ENCODE data around the gene ATE1.
"Not testable (repeated sequence)": the region's sequence is repeated elsewhere in the genome, so short reads cannot be mapped to it uniquely, and the experiment has no call there.

ATE1 gene

DNA sequence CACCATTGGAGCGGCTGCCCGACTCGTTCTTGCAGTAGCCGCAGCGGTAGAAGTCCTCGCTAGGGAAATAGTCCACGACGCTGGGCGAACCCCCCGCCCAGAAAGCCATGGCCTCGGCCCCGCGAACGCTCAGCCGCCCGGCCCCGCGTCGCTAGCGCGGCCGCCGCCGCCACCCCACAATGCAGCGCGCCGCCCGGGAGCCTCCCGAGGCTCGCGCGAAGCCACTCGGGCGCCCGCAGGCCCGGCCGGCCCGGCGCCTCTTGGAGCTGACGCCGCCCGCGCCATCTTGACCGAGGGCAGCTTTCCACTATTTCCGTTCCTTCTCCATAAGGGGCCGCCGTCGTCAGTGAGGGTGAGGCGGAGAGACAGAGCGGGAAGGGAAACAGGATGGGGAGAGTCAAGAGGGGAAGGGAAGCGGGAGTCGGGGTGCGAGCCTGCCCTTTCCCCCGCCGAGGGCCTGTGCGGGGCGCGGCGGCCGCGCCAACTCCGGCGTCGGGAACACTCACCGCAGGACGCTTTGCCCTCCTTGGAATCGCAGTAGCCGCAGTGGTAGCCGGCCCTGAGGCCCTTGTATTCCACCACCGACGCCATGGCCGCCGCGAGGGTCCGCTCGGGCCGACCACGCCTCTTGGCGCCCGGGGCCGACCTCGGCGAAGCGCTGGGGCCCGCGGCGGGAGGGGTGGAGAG, at the start of gene ATE1:
Gene ATE1 (minus strand): TSS at position 191 of the 687 bp plus-strand sequence. CDS start 82 bp downstream, at position 109.
- in situ Hi-C loops (cut with MboI; ENCODE audit: low sequenced_read_pairs) = no loop called here

DNA sequence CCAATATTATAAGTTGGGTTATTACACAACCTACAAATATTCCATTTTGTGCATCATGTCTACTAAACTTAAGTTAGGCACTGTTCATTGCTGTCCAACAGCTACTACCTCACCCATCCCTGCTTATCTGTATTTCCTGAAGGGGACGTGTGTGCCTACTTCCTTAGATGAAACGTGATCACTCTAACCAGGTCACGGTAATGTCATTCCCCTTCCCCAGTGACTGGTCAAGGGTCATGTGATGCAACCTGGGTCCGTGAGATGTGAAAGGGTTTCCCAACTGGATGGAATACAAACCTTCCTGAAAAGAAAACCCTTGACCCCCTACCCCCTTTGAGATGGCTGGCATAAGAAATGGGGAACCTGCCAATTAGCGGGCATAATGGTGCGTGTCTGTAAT, 48.8 kb upstream of the ATE1 start:
- in situ Hi-C loops (cut with MboI; ENCODE audit: low sequenced_read_pairs) = no loop called here

DNA sequence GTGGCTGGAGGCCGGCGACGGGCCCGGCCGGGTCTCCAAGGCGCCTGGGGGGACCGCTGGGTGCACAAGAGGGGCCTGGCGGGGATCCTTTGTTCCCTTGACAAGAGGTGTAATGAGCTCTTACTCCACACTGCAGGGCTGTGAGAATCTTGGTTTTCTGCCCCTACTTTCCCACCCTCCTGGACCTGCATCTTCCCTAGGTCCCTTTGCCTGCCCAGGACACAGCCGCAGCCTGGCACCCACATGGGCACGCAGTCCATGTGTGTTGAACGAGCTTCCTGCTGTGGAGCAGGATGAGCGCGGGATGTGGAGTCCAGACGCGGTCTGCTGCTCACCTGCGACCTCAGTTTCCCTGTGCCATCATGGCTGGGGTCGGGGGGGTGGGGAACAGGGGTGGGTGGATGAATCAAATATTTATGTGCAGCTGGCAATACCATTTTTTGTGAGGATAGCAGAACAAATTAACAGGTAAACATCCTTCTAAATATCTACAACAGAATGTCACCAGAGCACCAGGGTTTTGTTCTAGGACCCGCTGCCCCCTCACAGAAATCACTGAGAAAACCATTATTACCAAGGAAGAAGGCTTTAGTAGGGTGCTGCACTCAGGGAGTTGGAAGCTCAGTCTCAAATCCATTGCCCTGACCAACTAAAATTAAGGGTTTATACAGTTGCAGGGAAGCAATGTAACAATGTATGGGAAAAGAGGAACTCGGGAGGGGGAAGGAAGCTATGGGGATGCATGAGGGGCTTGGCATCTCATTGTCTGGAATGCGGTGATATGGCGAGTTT, 47.7 kb upstream of the ATE1 start:
- in situ Hi-C loops (cut with MboI; ENCODE audit: low sequenced_read_pairs) = no loop called here

DNA sequence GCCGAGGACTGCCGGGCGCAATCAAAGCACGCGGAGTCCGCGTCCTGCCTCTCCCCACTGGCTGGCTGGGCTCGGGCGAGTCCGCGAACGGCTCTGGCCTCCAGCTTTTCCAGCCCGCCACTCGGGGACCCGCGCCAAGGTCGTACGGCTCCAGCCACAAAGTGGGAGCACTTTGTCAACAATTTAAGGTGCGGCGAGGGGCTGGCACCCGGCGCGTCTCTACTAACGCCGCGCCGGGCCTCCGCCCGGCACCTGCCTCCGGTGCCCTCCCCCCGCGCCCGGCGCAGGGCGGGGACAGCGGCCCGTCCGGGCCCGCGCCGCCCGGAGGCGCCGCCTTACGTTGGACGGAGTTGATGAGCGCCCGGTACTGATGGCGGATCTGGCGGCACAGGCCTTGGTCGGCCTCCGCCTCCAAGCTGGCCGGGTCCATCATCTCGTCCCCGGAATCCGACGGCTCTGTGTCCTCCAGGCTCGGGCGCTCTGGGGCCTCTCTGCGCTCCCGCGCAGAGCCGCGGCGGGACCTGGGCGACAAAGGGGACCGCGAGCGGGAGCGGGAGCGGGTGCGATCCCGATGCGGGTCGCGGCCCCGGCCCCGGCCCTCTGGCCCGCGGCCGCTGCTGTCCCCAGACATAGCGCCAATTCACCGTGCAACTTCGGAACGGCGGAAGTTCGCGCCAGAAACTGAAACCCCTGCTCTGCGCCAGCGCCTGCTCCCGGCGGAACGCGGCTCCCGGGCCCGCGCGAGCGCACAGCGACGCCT, 46.9 kb upstream of the ATE1 start, which contains the start of gene NSMCE4A:
Gene NSMCE4A (minus strand): TSS at position 683 of the 760 bp plus-strand sequence. CDS start 52 bp downstream, at position 631.
- in situ Hi-C loops (cut with MboI; ENCODE audit: low sequenced_read_pairs) = no loop called here

DNA sequence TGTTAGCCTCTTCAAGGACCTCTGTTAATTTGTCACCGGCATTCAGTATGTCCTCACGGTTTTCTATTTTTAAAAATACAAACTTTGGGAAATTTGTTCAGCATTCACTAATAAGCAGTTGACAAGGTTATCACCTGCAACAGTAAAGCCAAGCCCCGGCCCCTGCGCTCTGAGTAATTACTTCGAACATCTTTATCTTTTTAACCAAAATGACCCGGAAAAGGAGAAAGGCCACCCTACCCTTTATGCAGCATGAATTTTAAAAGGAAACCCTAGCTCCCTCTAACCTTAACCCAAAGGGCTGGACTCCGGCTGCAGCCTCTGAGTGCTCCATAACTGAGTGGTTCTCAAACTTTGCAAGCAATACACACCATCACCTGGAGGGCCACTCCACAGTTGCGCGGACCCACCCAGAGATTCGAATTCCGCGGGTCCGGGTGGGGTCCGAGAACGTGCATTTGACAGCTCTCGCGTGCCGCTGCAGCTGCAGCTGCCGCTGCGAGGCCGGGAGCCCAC, 46.2 kb upstream of the ATE1 start:
- in situ Hi-C loops (cut with MboI; ENCODE audit: low sequenced_read_pairs) = no loop called here

DNA sequence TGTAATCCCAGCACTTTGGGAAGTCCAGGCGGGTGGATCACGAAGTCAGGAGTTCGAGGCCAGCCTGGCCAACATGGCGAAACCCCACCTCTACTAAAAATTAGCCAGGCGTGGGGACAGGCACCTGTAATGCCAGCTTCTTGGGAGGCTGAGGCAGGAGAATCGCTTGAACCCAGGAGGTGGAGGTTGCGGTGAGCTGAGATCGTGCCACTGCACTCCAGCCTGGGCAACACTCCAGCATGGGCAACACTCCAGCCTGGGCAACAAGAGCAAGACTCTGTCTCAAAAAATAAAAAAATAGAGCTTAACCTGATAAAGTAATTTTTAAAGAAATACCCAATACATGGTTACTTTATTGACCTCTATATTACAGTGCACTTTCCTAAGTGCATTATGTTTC, 41.3 kb upstream of the ATE1 start:
- in situ Hi-C loops (cut with MboI; ENCODE audit: low sequenced_read_pairs) = not testable (repeated sequence)

DNA sequence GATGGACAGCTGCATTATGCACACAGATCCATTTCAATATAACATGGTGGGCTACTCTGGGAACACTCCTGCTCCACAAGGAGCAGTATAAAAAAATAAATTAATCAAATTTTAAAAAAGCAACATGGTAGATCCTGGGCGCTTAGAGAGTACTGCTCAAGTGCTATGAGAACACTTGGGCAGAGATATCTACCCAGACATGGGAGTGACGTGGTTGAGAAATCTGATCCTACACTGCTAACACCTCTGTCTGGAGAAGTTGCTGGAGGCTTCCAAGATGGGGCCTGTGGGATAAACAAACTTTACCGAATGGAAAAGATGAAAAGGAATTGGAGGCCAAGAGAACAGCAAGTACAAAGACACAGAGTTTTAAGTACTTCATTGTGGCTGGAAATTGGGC, 38.2 kb upstream of the ATE1 start:
- in situ Hi-C loops (cut with MboI; ENCODE audit: low sequenced_read_pairs) = no loop called here

DNA sequence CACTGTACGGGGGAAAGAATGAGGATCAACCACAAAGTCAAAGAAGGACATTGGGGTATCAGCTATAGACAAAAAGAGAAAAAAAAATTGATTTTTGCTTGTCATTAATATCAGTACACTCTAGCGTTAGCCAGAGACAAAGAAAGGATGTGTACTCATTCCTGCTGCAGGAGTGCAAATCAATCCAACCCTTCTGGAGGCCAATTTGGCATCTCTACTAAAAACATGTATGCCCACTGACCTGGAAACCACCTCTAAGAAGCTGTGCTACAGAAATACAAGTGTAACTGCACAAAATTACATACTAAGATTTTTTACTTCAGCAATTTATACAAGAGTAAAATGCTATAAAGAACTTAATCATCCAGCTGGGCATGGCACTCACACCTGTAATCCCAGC, 33.6 kb upstream of the ATE1 start:
- in situ Hi-C loops (cut with MboI; ENCODE audit: low sequenced_read_pairs) = no loop called here

DNA sequence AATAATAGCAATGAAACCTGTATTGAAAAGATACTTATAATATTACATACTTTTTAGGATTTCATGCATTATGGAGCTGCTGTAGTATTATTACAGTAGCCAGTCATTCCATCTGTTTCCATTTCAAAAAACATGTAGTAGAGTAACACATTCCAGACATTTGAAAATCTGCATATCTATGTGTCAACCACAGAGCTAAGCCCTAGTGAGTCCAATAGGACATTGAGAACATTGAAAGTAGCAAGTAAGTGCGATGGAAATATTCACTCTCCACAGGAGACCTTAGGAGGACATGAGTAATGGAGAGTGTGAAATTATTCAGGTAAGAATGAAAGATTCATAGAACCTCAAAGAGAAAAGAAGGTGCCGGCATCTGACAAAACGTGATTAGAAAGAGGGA, 31.8 kb upstream of the ATE1 start:
- in situ Hi-C loops (cut with MboI; ENCODE audit: low sequenced_read_pairs) = no loop called here

DNA sequence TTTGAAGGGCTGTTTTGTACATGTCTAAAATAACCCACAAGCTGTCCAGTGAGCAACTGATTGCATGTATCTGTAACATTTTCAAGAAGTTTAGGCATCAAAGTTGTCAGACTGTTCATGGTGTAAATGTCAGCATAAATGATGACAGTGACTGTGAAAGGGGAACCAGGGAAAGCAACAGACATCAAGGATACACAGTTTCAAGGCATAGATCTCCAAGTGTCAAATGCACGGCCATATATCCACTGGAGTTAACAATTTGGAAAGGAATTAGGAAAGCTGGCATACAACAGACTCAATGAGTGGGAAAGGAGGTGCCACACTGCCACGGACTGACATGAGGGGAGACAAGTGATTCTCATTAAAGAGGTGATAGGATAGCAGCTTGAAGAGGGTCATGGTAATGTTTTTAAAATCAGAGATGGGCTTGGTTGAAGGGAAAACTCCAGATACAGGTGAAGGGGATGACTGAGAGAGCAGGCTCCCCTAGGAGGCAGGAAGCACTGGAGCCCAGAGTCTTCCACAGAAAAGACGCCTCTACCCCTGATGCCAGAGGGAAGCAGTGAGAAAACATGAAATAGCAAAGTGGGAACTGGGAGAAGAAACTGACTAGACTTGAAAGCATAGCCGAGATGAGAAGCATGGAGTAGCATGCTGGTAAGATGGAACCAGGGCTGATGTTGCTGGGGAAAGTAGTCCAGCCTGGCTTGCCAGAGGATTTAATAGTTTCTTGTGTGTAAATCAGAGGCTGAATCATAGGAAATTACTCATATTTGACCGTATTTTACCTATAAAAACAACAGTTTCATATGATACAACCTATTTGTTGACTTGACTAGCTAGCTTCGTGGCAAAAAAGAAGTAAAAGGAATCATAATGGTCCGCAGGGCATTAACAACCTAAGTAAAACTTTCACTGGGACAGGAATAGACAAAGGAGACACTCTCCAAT, 28.6 kb upstream of the ATE1 start:
- in situ Hi-C loops (cut with MboI; ENCODE audit: low sequenced_read_pairs) = no loop called here

DNA sequence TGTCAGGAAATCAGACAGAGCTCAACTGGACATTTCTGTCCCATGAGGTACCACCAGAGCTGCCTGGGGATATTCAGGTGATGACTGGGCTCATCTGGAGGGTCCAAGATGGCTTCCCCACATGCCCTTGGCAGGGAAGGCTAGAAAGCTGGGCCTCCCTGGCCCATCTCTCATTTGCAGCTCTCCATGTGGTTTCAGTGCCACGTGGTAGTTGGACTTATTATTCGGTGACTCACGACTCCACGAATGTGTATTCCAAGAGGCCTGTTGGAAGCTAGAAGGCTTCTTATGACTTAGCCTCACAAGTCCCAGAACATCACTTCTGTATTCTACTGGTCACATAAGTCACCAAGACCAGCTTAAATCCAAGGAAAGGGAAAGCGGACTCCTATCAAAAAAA, 24.4 kb upstream of the ATE1 start:
- in situ Hi-C loops (cut with MboI; ENCODE audit: low sequenced_read_pairs) = no loop called here

DNA sequence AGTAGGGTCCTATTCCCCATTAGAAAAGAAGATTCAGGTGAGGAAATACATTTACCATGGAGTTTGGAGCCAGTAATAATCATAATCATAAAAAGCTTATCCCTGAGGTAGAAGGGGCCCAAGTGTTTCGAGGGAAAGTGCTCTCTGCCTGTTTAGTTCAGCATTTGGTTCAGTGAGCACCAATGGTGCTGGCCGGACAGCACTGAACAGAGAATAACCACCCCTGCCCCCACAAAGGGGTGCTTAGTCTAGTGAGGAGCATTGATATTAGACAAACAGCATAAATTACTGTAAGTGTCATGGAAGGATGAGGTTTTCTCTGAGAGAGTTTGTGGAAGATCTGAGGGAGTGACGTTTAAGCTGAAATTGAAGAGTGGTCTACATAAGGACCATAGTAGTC, 21.6 kb upstream of the ATE1 start:
- in situ Hi-C loops (cut with MboI; ENCODE audit: low sequenced_read_pairs) = no loop called here

DNA sequence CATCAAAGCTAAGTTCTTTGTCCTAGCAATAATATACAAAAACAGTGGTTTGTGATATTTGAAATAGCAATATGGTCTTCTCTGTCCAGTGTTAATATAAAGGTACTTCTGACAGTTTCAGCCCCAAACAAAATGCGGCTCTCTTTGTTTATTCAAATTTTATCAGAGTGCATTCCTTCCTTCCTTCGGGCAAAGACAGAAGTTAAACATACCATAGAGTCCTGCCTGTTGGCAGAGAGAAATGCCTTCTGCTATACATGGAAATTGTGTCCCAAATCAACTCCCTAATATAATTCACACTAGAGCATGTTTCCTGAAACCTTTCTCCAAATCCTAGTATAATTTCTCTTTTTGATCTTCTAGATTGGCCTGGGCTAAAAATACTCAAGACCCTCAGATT, 21.2 kb upstream of the ATE1 start:
- in situ Hi-C loops (cut with MboI; ENCODE audit: low sequenced_read_pairs) = no loop called here

DNA sequence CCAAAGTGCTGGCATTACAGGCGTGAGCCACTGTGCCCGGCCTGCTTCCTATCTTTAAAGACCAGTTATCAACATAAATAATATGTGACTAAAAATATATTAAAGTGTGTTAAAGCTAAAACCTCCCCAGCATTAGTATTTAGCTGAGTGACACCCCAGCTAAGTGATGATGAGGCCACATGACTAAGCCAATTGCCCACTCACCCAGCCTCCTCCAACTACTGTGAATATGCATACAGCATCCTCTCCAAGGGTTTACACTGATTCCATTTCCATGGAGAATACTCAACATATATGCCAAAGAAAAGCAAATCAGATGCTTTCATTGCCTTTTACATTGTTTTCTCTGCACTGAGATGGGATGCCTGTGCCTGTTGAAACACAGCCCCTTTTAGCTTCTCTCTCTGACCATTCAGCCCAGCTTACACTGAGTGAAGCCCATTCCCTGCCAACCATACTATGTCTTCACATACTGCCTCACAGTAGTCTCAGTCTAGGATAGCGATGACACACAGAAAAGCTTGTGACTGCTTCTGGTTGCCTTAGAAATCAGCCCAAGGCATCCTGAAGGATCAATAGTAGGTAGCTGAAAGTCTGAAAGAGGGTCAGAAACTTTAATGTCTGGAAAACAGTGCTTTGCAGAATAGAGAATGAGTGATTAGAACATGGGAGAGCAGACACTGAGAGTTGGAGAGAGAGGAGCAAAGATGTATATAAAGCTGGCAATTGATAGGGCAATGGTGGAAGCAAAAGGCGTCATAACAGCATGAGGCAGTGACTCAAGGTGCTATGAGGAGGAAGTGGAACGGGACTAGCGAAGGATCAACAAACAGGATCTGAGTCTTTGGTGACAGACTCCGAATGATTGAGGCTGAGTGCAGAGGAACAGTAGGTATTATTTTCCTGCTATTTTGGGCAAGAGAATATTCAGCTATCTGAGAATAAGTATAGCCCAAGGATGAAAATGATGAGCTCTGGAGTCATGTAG, 19.8 kb upstream of the ATE1 start:
- in situ Hi-C loops (cut with MboI; ENCODE audit: low sequenced_read_pairs) = no loop called here

DNA sequence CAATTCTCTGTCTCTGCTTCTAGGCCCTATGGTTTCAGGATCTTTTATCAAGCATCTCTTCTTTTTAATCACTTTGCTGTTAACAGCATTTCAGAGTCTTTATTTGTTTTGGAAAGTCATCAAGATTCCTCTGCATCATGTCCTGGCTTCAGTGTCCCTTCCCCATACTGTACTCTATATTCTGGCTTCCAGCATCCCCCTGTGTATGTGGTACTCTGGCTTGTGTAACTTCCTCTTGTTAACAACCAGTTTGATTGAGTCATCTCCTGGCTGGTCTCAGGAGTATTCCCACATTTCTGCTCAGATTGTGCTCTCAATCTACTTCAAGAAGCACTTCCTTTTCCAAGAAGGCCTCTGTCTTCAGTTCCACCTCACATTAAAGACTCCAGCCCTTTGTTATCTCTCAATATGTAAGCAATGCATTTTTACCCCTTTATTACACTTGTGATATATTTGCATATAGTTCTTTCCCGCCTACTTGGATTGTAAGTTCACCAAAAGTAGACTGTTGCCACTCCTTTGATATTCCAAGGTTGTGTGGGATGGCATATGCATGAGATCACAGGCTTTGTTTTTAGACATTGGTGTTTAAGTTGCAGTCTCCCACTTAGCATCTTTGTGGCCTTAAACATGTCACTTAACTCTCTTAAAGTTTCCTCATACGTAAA, 15.1 kb upstream of the ATE1 start:
- in situ Hi-C loops (cut with MboI; ENCODE audit: low sequenced_read_pairs) = no loop called here

DNA sequence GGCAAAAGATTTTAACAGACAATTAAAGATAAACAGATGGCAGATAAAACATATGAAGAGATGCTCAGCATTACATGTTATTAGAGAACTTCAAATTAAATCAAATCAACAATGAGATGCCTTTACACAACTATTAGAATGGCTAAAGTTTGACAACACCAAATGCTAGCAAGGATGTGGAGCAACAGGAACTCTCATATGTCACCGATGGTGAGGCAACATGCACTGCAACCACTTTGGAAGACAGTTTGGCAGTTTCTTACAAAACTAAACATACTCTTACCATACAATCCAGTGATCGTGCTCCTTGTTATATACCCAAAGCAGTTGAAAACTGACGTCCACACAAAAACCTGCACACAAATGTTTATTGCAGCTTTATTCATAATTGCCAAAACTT, 13.7 kb upstream of the ATE1 start:
- in situ Hi-C loops (cut with MboI; ENCODE audit: low sequenced_read_pairs) = no loop called here

DNA sequence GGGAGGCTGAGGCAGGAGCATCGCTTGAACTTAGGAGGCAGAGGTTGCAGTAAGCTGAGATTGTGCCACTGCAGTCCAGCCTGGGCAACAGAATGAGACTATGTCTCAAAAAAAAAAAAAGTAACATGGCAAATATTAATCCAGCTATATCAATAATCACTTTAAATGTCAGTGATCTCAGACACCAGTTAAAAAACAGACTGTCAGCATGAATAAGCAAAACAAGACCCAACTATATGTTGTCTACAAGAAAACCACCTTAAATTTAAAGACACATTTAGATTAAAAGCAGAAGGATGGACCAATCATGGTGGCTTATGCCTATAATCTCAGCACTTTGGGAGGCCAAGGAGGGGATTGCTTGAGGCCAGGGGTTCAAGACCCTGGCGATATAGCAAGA, 8.5 kb upstream of the ATE1 start:
- in situ Hi-C loops (cut with MboI; ENCODE audit: low sequenced_read_pairs) = no loop called here

DNA sequence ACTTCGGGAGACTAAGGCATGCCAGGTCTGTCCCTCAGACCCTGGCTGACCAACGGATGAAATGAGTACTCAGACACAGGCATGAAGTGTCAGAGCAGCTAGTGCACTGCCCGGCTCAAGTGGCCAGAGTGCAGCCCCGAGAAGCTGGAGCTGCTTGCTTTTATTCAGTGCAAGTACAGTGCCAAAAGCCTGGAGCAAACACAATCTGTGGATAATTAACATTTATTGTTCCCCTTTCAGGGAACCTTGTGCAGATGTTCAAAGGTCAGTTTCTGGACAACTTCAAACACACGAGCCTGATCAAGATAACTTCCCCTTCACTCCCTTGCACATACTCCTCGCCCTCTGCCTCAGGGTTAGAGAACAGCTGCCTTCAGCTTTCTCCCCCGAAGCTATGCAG, 7.9 kb upstream of the ATE1 start:
- in situ Hi-C loops (cut with MboI; ENCODE audit: low sequenced_read_pairs) = no loop called here
